ENCODE results near the gene ZNRF3. TPM values are rescaled to one million over a fixed set of nuclear protein-coding genes. Genes with fewer than 3 reads are reported as not detected.
A peak's percentile ranks its signal among the peaks of the same experiment; 100 is the strongest.
"Not testable (repeated sequence)": the region's sequence is repeated elsewhere in the genome, so short reads cannot be mapped to it uniquely, and the experiment has no call there.

The ZNRF3 gene
- total and polyA plus RNA-seq, 4 donors = 3.5 to 10.2 (median 6.9) TPM

DNA sequence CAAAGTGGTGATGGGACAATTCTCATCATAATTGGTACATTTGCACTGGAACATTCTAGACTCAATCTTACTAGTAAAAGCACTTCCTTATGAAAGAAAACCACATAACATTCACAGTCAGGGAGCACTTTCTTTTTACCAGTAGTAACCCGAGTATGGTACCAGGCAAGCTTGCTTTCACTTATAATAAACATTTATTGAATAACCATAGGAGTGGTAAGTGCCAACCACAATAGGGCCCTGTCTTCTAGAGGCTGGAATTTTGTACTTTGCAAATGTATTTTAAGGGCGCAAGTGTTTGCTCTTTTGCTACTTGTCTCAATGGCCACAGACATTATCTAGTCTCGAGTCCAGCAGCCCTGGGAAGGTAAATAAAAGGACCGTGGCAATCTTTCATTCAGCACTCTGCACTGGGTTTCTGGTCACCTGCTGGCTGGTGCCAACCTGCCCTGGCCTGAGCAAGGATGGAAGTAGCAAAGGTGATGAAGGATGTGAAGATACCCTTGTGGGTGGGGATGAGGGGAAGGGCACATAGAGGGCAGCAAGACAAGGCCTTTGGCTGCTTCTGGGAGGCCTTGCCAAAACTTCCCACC lies 154.1 kb downstream of the ZNRF3 start:
- no peaks in the 10 kb centered on the region for H3K9me3 ChIP-seq (ENCODE audit: control insufficient read depth in 4 of 4, insufficient read depth in 3 of 4, low read length in 3 of 4)
- no peak overlapping the region for H3K27ac ChIP-seq (ENCODE audit: low read depth in 1 of 2, low read length in 1 of 2)
- no peak overlapping the region for H3K9ac ChIP-seq (ENCODE audit: insufficient read depth in 1 of 2, low read length in 2 of 2)
- no peak overlapping the region for H3K4me3 ChIP-seq
- H3K36me3 ChIP-seq (ENCODE audit: control insufficient read depth in 4 of 4, insufficient read depth in 4 of 4, low read length in 4 of 4) = peaks cover 0 to 1% (median 0%) of the 10 kb centered on the region in 4 donors
- WGBS, 2 donors = 59 to 85% methylated on average over 4 of the region's 4 CpGs
- DNase-seq (peak in 1 of 3 donors; percentile 43), ATAC-seq (ENCODE audit: insufficient read depth, low FRiP score) (no peak)
- H3K4me1 ChIP-seq (ENCODE audit: control insufficient read depth in 5 of 5, insufficient read depth in 5 of 5, low read length in 5 of 5) = peaks cover 0 to 26% (median 10%) of the 10 kb centered on the region in 5 donors
- H3K27me3 ChIP-seq (ENCODE audit: control insufficient read depth in 3 of 3, insufficient read depth in 3 of 3, low read length in 2 of 3) = no peaks in the 10 kb centered on the region
- TF ChIP-seq, protein P1, sequence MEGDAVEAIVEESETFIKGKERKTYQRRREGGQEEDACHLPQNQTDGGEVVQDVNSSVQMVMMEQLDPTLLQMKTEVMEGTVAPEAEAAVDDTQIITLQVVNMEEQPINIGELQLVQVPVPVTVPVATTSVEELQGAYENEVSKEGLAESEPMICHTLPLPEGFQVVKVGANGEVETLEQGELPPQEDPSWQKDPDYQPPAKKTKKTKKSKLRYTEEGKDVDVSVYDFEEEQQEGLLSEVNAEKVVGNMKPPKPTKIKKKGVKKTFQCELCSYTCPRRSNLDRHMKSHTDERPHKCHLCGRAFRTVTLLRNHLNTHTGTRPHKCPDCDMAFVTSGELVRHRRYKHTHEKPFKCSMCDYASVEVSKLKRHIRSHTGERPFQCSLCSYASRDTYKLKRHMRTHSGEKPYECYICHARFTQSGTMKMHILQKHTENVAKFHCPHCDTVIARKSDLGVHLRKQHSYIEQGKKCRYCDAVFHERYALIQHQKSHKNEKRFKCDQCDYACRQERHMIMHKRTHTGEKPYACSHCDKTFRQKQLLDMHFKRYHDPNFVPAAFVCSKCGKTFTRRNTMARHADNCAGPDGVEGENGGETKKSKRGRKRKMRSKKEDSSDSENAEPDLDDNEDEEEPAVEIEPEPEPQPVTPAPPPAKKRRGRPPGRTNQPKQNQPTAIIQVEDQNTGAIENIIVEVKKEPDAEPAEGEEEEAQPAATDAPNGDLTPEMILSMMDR (IDR thresholded peaks at IDR 0.05; ENCODE audit: control extremely low read depth, extremely low read depth) = no peak

DNA sequence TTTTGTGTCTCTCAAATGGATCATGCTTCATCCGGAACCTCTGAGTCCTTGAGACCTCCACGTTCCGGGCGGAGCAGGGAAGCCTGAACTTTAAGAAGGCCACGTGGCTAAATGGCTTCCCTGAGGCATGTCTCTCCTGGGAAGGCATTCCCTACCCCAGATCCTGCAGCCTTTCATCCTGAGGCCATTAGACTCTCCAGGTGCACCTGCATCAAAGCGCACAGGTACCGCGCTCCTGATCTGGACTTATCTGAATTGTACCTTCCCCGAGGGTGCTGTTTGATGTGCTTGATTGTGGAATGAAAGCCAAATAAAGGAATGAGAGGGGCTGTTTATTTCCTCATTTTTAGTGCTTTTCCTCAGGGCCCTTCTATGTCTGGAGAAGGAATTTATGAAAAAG lies 155.8 kb downstream of the ZNRF3 start:
- H3K4me3 ChIP-seq = no peak overlapping the region
- TF ChIP-seq, protein P1 (IDR thresholded peaks at IDR 0.05; ENCODE audit: control extremely low read depth, extremely low read depth) = no peak
- no peaks in the 10 kb centered on the region for H3K27me3 ChIP-seq (ENCODE audit: control insufficient read depth in 3 of 3, insufficient read depth in 3 of 3, low read length in 2 of 3)
- H3K9me3 ChIP-seq (ENCODE audit: control insufficient read depth in 4 of 4, insufficient read depth in 3 of 4, low read length in 3 of 4) = no peaks in the 10 kb centered on the region
- 81 to 90% methylated on average over 9 of the region's 9 CpGs for WGBS, 2 donors
- peaks cover 0 to 3% (median 0%) of the 10 kb centered on the region in 4 donors for H3K36me3 ChIP-seq (ENCODE audit: control insufficient read depth in 4 of 4, insufficient read depth in 4 of 4, low read length in 4 of 4)
- DNase-seq (no peak), ATAC-seq (ENCODE audit: insufficient read depth, low FRiP score) (no peak)
- H3K9ac ChIP-seq (ENCODE audit: insufficient read depth in 1 of 2, low read length in 2 of 2) = no peak overlapping the region
- no peak overlapping the region for H3K27ac ChIP-seq (ENCODE audit: low read depth in 1 of 2, low read length in 1 of 2)
- peaks cover 0 to 21% (median 7%) of the 10 kb centered on the region in 5 donors for H3K4me1 ChIP-seq (ENCODE audit: control insufficient read depth in 5 of 5, insufficient read depth in 5 of 5, low read length in 5 of 5)

DNA sequence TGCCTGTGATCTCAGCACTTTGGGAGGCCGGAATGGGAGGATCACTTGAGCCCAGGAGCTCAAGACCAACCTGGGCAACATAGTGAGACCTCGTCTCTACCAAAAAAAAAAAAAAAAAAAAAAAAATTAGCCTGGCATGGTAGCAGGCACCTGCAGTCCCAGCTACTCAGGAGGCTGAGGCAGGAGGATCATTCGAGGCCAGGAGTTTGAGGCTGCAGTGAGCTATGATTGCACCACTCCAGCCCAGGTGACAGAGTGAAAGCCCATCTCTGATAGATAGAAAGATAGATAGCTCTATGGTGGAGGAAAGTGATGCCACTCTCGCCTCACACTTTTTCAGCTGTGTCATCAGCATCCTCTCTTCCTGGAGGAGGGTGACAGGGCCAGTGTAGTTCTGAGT lies 156.3 kb downstream of the ZNRF3 start:
- WGBS, 2 donors = 90 to 94% methylated on average over 4 of the region's 4 CpGs
- H3K4me3 ChIP-seq; DNase-seq; H3K27me3 ChIP-seq (ENCODE audit: control insufficient read depth in 3 of 3, insufficient read depth in 3 of 3, low read length in 2 of 3); H3K9me3 ChIP-seq (ENCODE audit: control insufficient read depth in 4 of 4, insufficient read depth in 3 of 4, low read length in 3 of 4); H3K27ac ChIP-seq (ENCODE audit: low read depth in 1 of 2, low read length in 1 of 2); H3K9ac ChIP-seq (ENCODE audit: insufficient read depth in 1 of 2, low read length in 2 of 2); H3K36me3 ChIP-seq (ENCODE audit: control insufficient read depth in 4 of 4, insufficient read depth in 4 of 4, low read length in 4 of 4); ATAC-seq (ENCODE audit: insufficient read depth, low FRiP score): not testable (repeated sequence)
- H3K4me1 ChIP-seq (ENCODE audit: control insufficient read depth in 5 of 5, insufficient read depth in 5 of 5, low read length in 5 of 5) = peaks cover 0 to 21% (median 7%) of the 10 kb centered on the region in 5 donors

DNA sequence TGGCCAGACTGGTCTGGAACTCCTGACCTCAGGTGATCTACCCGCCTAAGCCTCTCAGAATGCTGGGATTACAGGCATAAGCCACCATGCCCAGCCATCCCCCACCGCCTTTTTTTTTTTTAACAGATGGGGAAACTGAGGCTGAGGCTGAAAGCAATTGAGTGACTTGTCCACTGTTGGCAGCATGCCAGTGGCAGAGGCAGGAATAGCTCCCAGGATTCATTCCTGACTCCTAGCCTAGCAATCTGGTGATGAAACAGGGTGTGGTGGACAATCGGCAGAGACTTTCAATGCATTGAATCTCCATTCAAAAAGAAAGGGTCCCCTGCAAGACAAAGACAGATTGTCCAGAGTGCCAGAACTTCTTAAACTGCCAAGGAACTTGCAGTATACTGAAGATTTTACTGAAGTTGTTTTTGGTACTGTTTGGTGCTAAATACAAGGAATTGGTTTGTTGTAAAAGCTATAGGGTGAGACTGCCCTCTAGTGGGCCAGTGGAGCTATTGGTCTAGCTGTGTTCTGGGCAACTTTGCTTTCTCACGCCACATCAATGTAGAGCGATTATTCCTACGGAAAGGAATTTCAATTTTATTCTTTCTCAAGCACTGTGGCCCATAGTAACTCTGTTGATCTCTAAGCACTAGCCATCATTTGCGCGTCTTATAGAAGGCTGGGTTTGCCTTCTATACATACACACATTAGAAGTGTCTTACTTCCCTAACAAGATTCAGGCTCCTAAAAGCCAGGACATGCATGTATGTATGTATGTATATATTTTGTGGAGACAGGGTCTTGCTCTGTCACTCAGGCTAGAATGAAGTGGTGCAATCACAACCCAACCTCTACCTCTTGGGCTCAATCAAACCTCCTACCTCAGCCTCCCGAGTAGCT lies 157.3 kb downstream of the ZNRF3 start:
- Histone ChIP-seq H3K4me3 (no peak overlapping the region), H3K27me3 (ENCODE audit: control insufficient read depth in 3 of 3, insufficient read depth in 3 of 3, low read length in 2 of 3) (no peaks in the 10 kb centered on the region), H3K9ac (ENCODE audit: insufficient read depth in 1 of 2, low read length in 2 of 2) (peak overlapping the region in 1 of 2 donors; percentile 34), H3K4me1 (ENCODE audit: control insufficient read depth in 5 of 5, insufficient read depth in 5 of 5, low read length in 5 of 5) (peaks cover 0 to 21% (median 7%) of the 10 kb centered on the region in 5 donors), H3K27ac (ENCODE audit: low read depth in 1 of 2, low read length in 1 of 2) (peak overlapping the region in 1 of 2 donors; percentile 39), H3K9me3 (ENCODE audit: control insufficient read depth in 4 of 4, insufficient read depth in 3 of 4, low read length in 3 of 4) (no peaks in the 10 kb centered on the region), H3K36me3 (ENCODE audit: control insufficient read depth in 4 of 4, insufficient read depth in 4 of 4, low read length in 4 of 4) (peaks cover 0 to 8% (median 2%) of the 10 kb centered on the region in 4 donors)
- peak; percentile 83 to 94 (median 90) for DNase-seq
- ATAC-seq (ENCODE audit: insufficient read depth, low FRiP score) = peak; percentile 63
- TF ChIP-seq, protein P1 (IDR thresholded peaks at IDR 0.05; ENCODE audit: control extremely low read depth, extremely low read depth) = peak; percentile 96
- WGBS, 2 donors = 32 to 40% methylated on average over 9 of the region's 9 CpGs

All from lung (tissue), 12 donors.